PFSK-1 (cell line): ENCODE results near the gene CABP5.

Source experiments
- FOXP2 ChIP-seq: optimal IDR thresholded peaks from 2 replicates; pipeline ENCODE3; 2011; ENCODE audit warnings: borderline replicate concordance, control low read depth, inconsistent platforms; ENCODE audit not compliant: insufficient read depth; ENCODE audit errors: extremely low read length, extremely low read depth
- POLR2AphosphoS5 ChIP-seq: IDR thresholded peaks from 2 replicates; pipeline ENCODE4 v1.6.1; 2012; ENCODE audit warnings: low read depth, mild to moderate bottlenecking, control low read depth, low read length, moderate library complexity
- REST ChIP-seq, 2 experiments: IDR thresholded peaks; 2 replicates each; pipeline versions ENCODE4 v1.6.1 to v1.8.0; 2011 to 2012; ENCODE audit warnings: low read depth in 2 of 2, low read length in 2 of 2, control low read depth in 1 of 2, inconsistent platforms in 1 of 2, mild to moderate bottlenecking in 1 of 2, moderate library complexity in 1 of 2; ENCODE audit not compliant: insufficient read depth in 1 of 2
- SIN3A ChIP-seq: IDR thresholded peaks from 2 replicates; pipeline ENCODE4 v1.6.1; 2012; ENCODE audit warnings: mild to moderate bottlenecking, low read length, moderate library complexity, borderline replicate concordance; ENCODE audit not compliant: insufficient read depth
- TAF1 ChIP-seq: IDR thresholded peaks from 2 replicates; pipeline ENCODE4 v1.6.1; 2012; ENCODE audit warnings: low read length, control low read depth, borderline replicate concordance; ENCODE audit not compliant: insufficient read depth

The CABP5 gene

GRCh38 chr19:48006762-48007161 lies 37.1 kb downstream of the CABP5 start:
- TF ChIP-seq SIN3A (no peak), FOXP2 (no peak), POLR2AphosphoS5 (no peak)

GRCh38 chr19:48004236-48004635 lies 39.6 kb downstream of the CABP5 start:
- TF ChIP-seq TAF1, result no peak
- no peak for TF ChIP-seq SIN3A
- no peak for TF ChIP-seq POLR2AphosphoS5
- no peak for TF ChIP-seq FOXP2
- no peak for TF ChIP-seq REST (IDR thresholded peaks at IDR 0.05; ENCODE audit: insufficient read depth in 1 of 2, low read depth in 2 of 2, low read length in 2 of 2)

- TF ChIP-seq FOXP2 (no peak), POLR2AphosphoS5 (no peak), SIN3A (no peak), TAF1 (no peak), REST (IDR thresholded peaks at IDR 0.05; ENCODE audit: insufficient read depth in 1 of 2, low read depth in 2 of 2, low read length in 2 of 2) (no peak)
Observed at GRCh38 chr19:48000846-48001245, 43.0 kb downstream of the CABP5 start.

GRCh38 chr19:47998800-47999199 lies 45.1 kb downstream of the CABP5 start:
- no peak for TF ChIP-seq TAF1
- no peak for TF ChIP-seq POLR2AphosphoS5
- no peak for TF ChIP-seq REST (IDR thresholded peaks at IDR 0.05; ENCODE audit: insufficient read depth in 1 of 2, low read depth in 2 of 2, low read length in 2 of 2)
- TF ChIP-seq SIN3A, result no peak
- no peak for TF ChIP-seq FOXP2

GRCh38 chr19:47996230-47996727 lies 47.6 kb downstream of the CABP5 start:
- TF ChIP-seq FOXP2, result no peak
- TF ChIP-seq POLR2AphosphoS5, result no peak
- no peak for TF ChIP-seq TAF1
- no peak for TF ChIP-seq SIN3A

GRCh38 chr19:47994209-47994802 lies 49.6 kb downstream of the CABP5 start, which contains the start of gene ELSPBP1:
TSS of gene ELSPBP1 (plus strand) at chr19:47994632. CDS start at chr19:48008668, 14,036 bp downstream.
- TF ChIP-seq POLR2AphosphoS5 (no peak), FOXP2 (no peak), SIN3A (no peak), TAF1 (no peak), REST (IDR thresholded peaks at IDR 0.05; ENCODE audit: insufficient read depth in 1 of 2, low read depth in 2 of 2, low read length in 2 of 2) (no peak)
